Activated CD8-positive, alpha-beta memory T cell treated with anti-CD3 and anti-CD28 coated beads for 4 hours (primary cell): Measurements from ENCODE around the gene ARHGAP8.

ENCODE experiments used
- DNase-seq, 2 donors: peaks; one replicate each; pipeline ENCODE4 v3.0.0-alpha.2; 2020; ENCODE audit warnings: low read depth in 2 of 2

Gene ARHGAP8

GRCh38 chr22:44752285-44753188 is at the start of gene ARHGAP8:
ARHGAP8 (plus strand) TSS chr22:44752575; CDS start chr22:44786528, 33,953 bp downstream.
- no peak for DNase-seq

- no peak for DNase-seq
These were observed 49.0 kb upstream of the ARHGAP8 start for GRCh38 chr22:44703255-44703870.

GRCh38 chr22:44704159-44705021 is 48.0 kb upstream of the ARHGAP8 start:
- no peak for DNase-seq

- DNase-seq: no peak
These were observed 47.4 kb upstream of the ARHGAP8 start for GRCh38 chr22:44705022-44705297.

- no peak for DNase-seq
These were observed 45.9 kb upstream of the ARHGAP8 start for GRCh38 chr22:44706488-44706887.

- no peak for DNase-seq
These were observed 45.2 kb upstream of the ARHGAP8 start for GRCh38 chr22:44707178-44707577.

GRCh38 chr22:44707752-44708151 is 44.6 kb upstream of the ARHGAP8 start:
- no peak for DNase-seq

- DNase-seq: no peak
These were observed 42.4 kb upstream of the ARHGAP8 start for GRCh38 chr22:44709881-44710392.

GRCh38 chr22:44710474-44711240 is 41.7 kb upstream of the ARHGAP8 start:
- DNase-seq: peak; percentile 14 to 39

GRCh38 chr22:44711241-44711560 is 41.2 kb upstream of the ARHGAP8 start:
- no peak for DNase-seq

GRCh38 chr22:44711690-44712555 is 40.5 kb upstream of the ARHGAP8 start:
- DNase-seq: no peak

- DNase-seq: no peak
These were observed 39.4 kb upstream of the ARHGAP8 start for GRCh38 chr22:44712962-44713361.

- DNase-seq: no peak
These were observed 37.5 kb upstream of the ARHGAP8 start for GRCh38 chr22:44714703-44715350.

- DNase-seq: no peak
These were observed 34.0 kb upstream of the ARHGAP8 start for GRCh38 chr22:44718418-44718817.

- no peak for DNase-seq
These were observed 32.6 kb upstream of the ARHGAP8 start for GRCh38 chr22:44719586-44720368.

GRCh38 chr22:44721213-44721612 is 31.2 kb upstream of the ARHGAP8 start:
- DNase-seq: no peak

GRCh38 chr22:44722611-44723010 is 29.8 kb upstream of the ARHGAP8 start:
- DNase-seq: no peak

GRCh38 chr22:44723801-44724200 is 28.6 kb upstream of the ARHGAP8 start:
- no peak for DNase-seq

- no peak for DNase-seq
These were observed 28.0 kb upstream of the ARHGAP8 start for GRCh38 chr22:44724416-44724815.
